Medulla oblongata (tissue), 1 donor: ENCODE results near the gene PIGO.
A peak's percentile ranks its signal among the peaks of the same experiment; 100 is the strongest.

Source experiments
- DNase-seq: peaks from one replicate; pipeline ENCODE4 v3.0.0-alpha.2; 2015; ENCODE audit errors: extremely low spot score

PIGO gene

GRCh38 chr9:35106343-35106730, 9.9 kb upstream of the PIGO start:
- DNase-seq: no peak

- DNase-seq: no peak
These were observed 9.4 kb upstream of the PIGO start for GRCh38 chr9:35105571-35106342.

DNA sequence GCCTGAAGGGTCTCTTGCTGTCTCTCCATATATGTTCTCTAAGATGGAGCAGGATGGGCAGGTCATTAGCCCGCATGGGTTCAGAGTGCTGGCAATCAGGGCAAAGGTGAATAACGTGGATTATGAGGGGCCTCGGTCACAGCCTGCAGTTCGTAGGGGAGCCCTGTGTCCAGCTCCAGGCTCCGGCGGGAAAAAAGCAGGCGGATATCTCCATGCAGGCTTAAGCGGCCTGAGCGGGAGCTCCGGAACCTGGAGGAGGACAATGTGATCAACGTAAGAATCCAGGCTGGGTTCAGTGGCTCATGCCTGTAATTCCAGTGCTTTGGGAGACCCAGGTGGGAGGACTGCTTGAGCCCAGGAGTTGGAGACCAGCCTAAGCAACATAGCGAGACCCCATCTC, 8.7 kb upstream of the PIGO start:
- DNase-seq: no peak

- no peak for DNase-seq
These were observed 8.2 kb upstream of the PIGO start for GRCh38 chr9:35104586-35104985.

DNA sequence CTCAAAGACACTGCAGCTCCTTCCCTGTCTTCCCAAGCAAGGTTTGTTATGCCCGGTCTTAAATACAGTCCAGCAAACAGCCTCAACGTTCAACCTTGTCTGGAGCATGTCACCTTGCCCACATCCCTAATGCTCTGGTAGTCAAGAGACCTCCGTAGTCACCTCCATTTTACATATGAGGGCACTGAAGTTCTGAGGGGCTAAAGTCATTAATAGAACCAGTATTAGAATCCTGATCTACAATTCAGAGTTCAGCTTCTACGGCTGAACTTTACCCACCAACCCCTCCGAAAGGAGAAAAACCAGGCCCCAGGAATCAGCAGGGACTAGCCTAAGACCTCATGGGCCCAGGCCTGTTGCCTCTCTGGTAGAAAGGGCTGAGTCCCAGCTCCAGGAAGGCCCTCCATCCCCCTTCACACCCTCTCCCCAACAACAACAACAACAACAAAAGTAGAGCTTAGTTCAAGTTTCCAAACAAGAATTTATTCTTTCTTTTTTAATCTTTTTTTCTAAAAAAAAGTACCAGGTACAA, 7.3 kb upstream of the PIGO start:
- no peak for DNase-seq

DNA sequence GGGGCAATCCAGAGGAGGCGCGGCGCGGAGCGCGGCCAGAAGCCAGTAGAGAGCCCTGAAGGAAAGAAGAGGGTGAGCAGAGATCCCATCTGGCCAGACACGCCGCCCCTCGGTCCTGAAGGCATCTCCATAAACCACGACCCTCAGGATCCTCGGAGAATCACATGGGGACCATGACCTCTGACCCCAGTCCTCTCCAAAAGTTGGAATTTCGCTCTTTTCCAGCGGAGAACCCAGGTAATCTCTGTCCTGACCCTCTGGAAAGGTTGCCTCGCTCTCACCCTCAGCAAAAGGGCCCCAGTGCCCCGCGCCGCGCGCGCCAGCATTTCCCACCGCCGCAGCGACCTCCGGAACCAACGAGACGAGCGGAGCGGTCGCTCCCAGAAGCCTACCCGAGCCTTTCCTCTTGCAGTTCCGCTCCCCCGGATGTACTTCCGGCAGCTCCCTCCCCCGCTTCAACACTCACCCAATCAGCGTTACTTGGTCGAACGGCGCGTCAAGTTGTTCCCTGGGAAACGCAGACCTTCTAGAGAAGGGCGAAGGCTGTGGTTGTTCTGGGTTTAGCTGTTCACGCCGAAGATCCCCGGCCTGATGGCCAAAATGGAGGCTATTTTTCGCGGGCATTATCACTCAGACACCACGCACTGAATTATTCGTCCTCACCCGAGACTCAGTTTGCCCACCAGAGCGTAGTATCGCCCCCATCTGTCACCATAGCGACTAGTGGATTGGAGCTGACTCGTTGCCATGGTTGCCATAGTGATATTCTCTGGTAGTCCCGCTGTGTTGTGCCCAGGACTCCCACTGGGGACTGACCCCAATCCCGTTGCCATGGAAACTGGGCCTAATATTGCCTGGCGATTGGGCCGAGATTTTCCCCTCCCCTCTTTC, 6.6 kb upstream of the PIGO start, which contains the start of gene STOML2:
Gene STOML2, minus strand, starts transcription at position 363 of the 891 bp plus-strand sequence. Its CDS starts 37 bp downstream, at position 326.
- DNase-seq: peak; percentile 98

- DNase-seq: no peak
These were observed 6.0 kb upstream of the PIGO start for GRCh38 chr9:35102465-35102768.

- DNase-seq: no peak
These were observed 1.2 kb upstream of the PIGO start for GRCh38 chr9:35097573-35097972.

GRCh38 chr9:35091536-35091935, 4.9 kb downstream of the PIGO start:
- DNase-seq: no peak

GRCh38 chr9:35089434-35089833, 7.0 kb downstream of the PIGO start:
- DNase-seq: no peak

DNA sequence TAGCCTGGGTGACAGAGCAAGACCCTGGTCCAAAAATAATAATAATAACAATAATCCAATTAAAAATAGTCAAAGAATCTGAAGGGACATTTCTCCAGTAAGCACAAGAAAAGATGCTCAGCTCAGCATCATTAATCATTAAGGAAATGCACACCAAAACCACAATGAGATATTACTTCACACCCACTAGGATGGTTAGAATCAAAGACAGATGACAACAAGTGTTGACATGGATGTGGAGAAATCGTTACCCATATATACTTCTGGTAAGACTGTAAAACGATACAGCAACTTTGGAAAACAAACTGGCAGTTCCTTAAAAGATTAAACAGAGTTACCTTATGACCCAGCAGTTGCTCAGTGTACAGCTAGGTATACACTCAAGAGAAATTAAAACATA, 11.3 kb downstream of the PIGO start:
- DNase-seq: no peak

GRCh38 chr9:35079426-35080341, 16.7 kb downstream of the PIGO start, which contains the start of gene FANCG:
FANCG (minus strand) TSS chr9:35079942; CDS start chr9:35079524, 418 bp downstream.
- peak; percentile 94 for DNase-seq

DNA sequence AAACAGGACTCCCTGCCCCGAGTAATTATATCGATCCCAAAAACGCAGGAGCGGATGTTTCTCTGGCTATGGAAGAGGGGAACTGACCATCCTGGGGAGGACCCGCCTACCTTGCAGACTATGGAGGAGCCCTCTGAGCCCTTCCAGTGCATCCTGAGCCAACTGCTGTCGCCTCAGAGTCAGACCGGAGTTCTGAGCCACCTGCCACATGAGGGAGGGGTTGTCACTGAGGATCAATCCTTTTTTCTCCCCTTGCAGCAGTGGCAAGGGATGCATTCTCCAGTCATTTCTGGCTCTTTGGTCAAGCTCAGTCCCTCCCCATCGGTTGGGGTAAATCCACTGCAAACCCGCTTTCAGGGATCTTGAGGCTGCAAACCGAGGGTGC, 17.4 kb downstream of the PIGO start:
- DNase-seq: no peak

GRCh38 chr9:35078066-35078465, 18.3 kb downstream of the PIGO start:
- no peak for DNase-seq

GRCh38 chr9:35076848-35077247, 19.5 kb downstream of the PIGO start:
- DNase-seq: no peak

DNA sequence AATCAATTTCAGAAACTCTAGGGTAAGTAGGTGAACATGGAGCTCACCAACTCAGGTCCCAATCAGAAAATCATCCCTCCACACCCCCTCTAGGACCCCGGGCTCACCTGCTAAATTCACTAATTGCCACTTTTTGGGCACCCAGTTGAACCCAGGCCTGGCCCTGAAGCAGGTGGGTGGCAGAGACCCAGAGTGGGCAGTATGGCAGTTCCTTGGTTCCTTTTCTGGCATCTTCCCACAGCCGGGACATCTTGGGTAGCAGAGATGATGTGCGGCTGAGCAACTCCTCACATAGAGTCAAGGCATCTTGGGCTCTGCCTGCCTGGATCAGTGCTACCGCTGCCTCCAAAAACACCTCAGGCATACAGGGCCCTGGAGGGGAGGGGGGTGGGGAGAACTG, 21.0 kb downstream of the PIGO start:
- no peak for DNase-seq

GRCh38 chr9:35074791-35075190, 21.6 kb downstream of the PIGO start:
- DNase-seq: no peak

- no peak for DNase-seq
These were observed 22.2 kb downstream of the PIGO start for GRCh38 chr9:35074141-35074540.

- no peak for DNase-seq
These were observed 23.1 kb downstream of the PIGO start for GRCh38 chr9:35073279-35073612.

DNA sequence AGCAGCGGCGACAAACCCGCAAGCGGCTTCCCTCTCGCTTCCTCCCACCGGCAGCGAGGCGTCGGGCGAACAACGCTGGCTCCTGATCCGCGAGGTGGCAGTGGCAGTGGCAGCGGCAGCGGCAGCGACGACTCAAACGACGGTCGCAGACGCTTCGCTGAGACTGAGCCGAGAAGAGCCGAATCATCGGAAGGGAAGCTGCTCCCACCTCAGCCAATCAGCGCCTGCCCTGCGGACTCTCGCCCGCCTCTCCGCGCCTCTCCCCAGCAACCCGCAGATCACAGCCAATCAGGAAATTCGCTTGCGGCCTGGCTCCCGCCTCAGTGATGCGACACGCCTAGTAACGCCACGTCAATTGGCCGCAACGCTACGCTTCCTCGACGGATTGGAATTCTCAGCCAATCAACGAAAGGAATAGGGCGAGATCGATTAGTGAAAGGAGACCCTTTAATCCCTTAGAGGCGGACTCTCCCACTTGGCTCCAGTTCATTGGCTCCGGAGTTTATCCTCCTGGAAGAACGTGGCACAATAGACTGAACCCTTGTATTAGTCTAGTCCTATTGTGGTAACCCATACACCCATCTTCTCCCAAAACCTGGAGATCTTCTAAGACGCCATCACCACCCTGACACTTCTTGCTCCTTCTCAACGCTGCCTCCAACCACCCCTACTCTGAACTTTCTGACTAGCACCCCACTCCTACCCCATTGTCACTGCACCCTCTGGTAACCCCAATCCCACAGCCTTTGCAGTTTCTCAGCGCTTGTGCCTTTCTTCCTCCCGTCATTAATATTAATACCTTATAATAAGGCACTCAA, 23.7 kb downstream of the PIGO start, which contains the start of gene VCP:
Gene VCP, minus strand, starts transcription at position 165 of the 818 bp plus-strand sequence. CDS start 272 bp downstream, outside the sequence.
- peak; percentile 99 for DNase-seq
